Tibial nerve (tissue), 4 donors: ENCODE data around the gene EXOC6B. TPM values are rescaled to one million over a fixed set of nuclear protein-coding genes. Genes with fewer than 3 reads are reported as not detected.

Experiments used
- DNase-seq, 2 donors: peaks; one replicate each; pipeline ENCODE4 v3.0.0-alpha.2; 2019; ENCODE audit warnings: low spot score in 2 of 2
- H3K27ac ChIP-seq, 4 donors: fragments of 200-600 bp; sonication (generic) in 3 of 4; one replicate each; pipeline ENCODE4 v1.5.1; 2017 to 2019; ENCODE audit warnings: mild to moderate bottlenecking in 1 of 4
- H3K27me3 ChIP-seq, 2 donors: fragments of 200-600 bp; sonication (generic) in 1 of 2; one replicate each; pipeline versions ENCODE4 v1.5.1 to v1.6.0; 2017 to 2019
- H3K36me3 ChIP-seq, 3 donors: fragments of 200-600 bp; sonication (generic); one replicate each; pipeline ENCODE4 v1.5.1; 2018 to 2019
- H3K4me1 ChIP-seq, 4 donors: fragments of 200-600 bp; sonication (generic) in 3 of 4; one replicate each; pipeline ENCODE4 v1.5.1; 2017 to 2019
- H3K4me3 ChIP-seq, 4 donors: fragments of 200-600 bp; sonication (generic) in 3 of 4; one replicate each; pipeline ENCODE4 v1.5.1; 2017 to 2019; ENCODE audit warnings: mild to moderate bottlenecking in 1 of 4, moderate library complexity in 1 of 4
- H3K9me3 ChIP-seq, 4 donors: fragments of 200-600 bp; sonication (generic) in 3 of 4; one replicate each; pipeline ENCODE4 v1.5.1; 2017 to 2019
- CTCF ChIP-seq, 5 experiments: fragments of 200-600 bp in 3 of 5; fragments of 450-650 bp in 2 of 5; sonication (generic) in 3 of 5; IDR thresholded peaks; one replicate each; pipeline ENCODE4 v1.5.1; 2016 to 2019; ENCODE audit warnings: antibody characterized with exemption in 5 of 5, mild to moderate bottlenecking in 3 of 5, moderate library complexity in 2 of 5
- EP300 ChIP-seq, 2 donors: sonication (generic); formaldehyde crosslinking; IDR thresholded peaks; one replicate each; pipeline ENCODE4 v1.6.1; 2017; ENCODE audit warnings: antibody characterized with exemption in 2 of 2, mild to moderate bottlenecking in 1 of 2
- POLR2A ChIP-seq, 2 donors: fragments of 450-650 bp; IDR thresholded peaks; one replicate each; pipeline ENCODE4 v1.6.1; 2017; ENCODE audit warnings: antibody characterized with exemption in 2 of 2, mild to moderate bottlenecking in 2 of 2, moderate library complexity in 2 of 2
- WGBS, 2 donors: methylation state at CpG; one replicate each; pipeline ENCODE4 v1.1.5; 2018; 5-methylcytosine and 5-hydroxymethylcytosine counted together
- total RNA-seq, 4 donors: library from RNA; depleted of rRNA; stranded (reverse); fragments of >200 nt; gene quantifications; one replicate each; pipeline ENCODE4 v1.1.0, GENCODE V29; 2016

EXOC6B gene
- total RNA-seq, 4 donors from 2014 or later, result 22.1 to 41.1 (median 30.3) TPM

- TF ChIP-seq POLR2A (IDR thresholded peaks at IDR 0.05) (no peak), CTCF (IDR thresholded peaks at IDR 0.05) (no peak), EP300 (IDR thresholded peaks at IDR 0.05) (no peak)
Measured at GRCh38 chr2:72847534-72848315, 21.9 kb upstream of the EXOC6B start.

GRCh38 chr2:72846171-72847095, 20.6 kb upstream of the EXOC6B start:
- no peak overlapping the region for H3K4me3 ChIP-seq
- TF ChIP-seq CTCF (IDR thresholded peaks at IDR 0.05) (no peak), EP300 (IDR thresholded peaks at IDR 0.05) (no peak), POLR2A (IDR thresholded peaks at IDR 0.05) (no peak)
- no peaks in the 10 kb centered on the region for H3K9me3 ChIP-seq
- no peak overlapping the region for H3K27ac ChIP-seq
- H3K27me3 ChIP-seq, result peaks cover 0 to 1% of the 10 kb centered on the region in 2 donors
- no peaks in the 10 kb centered on the region for H3K36me3 ChIP-seq
- 82 to 85% methylated on average over 6 of the region's 6 CpGs for WGBS, 2 donors
- DNase-seq, result no peak
- H3K4me1 ChIP-seq, result no peaks in the 10 kb centered on the region

More at GRCh38 chr2:72847534-72848315, 21.9 kb upstream of the EXOC6B start:
- WGBS, 2 donors, result 55 to 62% methylated on average over 3 of the region's 3 CpGs
- H3K27ac ChIP-seq, result no peak overlapping the region
- H3K27me3 ChIP-seq, result no peaks in the 10 kb centered on the region
- no peak overlapping the region for H3K4me3 ChIP-seq
- no peaks in the 10 kb centered on the region for H3K9me3 ChIP-seq
- H3K4me1 ChIP-seq, result no peaks in the 10 kb centered on the region
- no peaks in the 10 kb centered on the region for H3K36me3 ChIP-seq
- DNase-seq, result no peak

GRCh38 chr2:72843301-72843700, 17.5 kb upstream of the EXOC6B start:
- Histone ChIP-seq H3K27me3 (peaks cover 0 to 2% of the 10 kb centered on the region in 2 donors), H3K27ac (no peak overlapping the region), H3K4me1 (no peaks in the 10 kb centered on the region), H3K4me3 (no peak overlapping the region), H3K36me3 (no peaks in the 10 kb centered on the region), H3K9me3 (no peaks in the 10 kb centered on the region)
- 43 to 45% methylated on average over 2 of the region's 2 CpGs for WGBS, 2 donors
- DNase-seq, result no peak
- TF ChIP-seq EP300 (IDR thresholded peaks at IDR 0.05) (no peak), CTCF (IDR thresholded peaks at IDR 0.05) (no peak), POLR2A (IDR thresholded peaks at IDR 0.05) (no peak)

- WGBS, 2 donors, result 67 to 68% methylated on average over 3 of the region's 3 CpGs
- no peak for TF ChIP-seq POLR2A (IDR thresholded peaks at IDR 0.05)
- no peak for TF ChIP-seq CTCF (IDR thresholded peaks at IDR 0.05)
- TF ChIP-seq EP300 (IDR thresholded peaks at IDR 0.05), result no peak
- H3K9me3 ChIP-seq, result no peaks in the 10 kb centered on the region
- H3K4me1 ChIP-seq, result no peaks in the 10 kb centered on the region
- no peak overlapping the region for H3K27ac ChIP-seq
- H3K4me3 ChIP-seq, result no peak overlapping the region
- no peaks in the 10 kb centered on the region for H3K36me3 ChIP-seq
- DNase-seq, result no peak
- H3K27me3 ChIP-seq, result peaks cover 0 to 2% of the 10 kb centered on the region in 2 donors
Measured at GRCh38 chr2:72841462-72842125, 15.8 kb upstream of the EXOC6B start.
